ENCODE data around the gene ZNF341. TPM values are rescaled to one million over a fixed set of nuclear protein-coding genes. Genes with fewer than 3 reads are reported as not detected.

ZNF341 gene
- total and polyA plus RNA-seq, 9 of the 15 experiments (the other 6 are each of a cell fraction or from before 2014, with no cell fraction given), result 0.08 to 2.6 (median 1.0) TPM

- TF ChIP-seq ZBTB1 (CRISPR knock-in tag; IDR thresholded peaks at IDR 0.05; ENCODE audit: borderline replicate concordance, low read depth), result no peak
- TF ChIP-seq TRIM24 (IDR thresholded peaks at IDR 0.05), result no peak
- peak; percentile 64 for TF ChIP-seq BRD9 (IDR thresholded peaks at IDR 0.05; ENCODE audit: low read depth, partially characterized antibody)
- TF ChIP-seq CBX5 (IDR thresholded peaks at IDR 0.05; ENCODE audit: borderline replicate concordance, low read depth), result no peak
- TF ChIP-seq ZNF449 (CRISPR knock-in tag; IDR thresholded peaks at IDR 0.05), result no peak
- no peak for TF ChIP-seq PRDM10 (IDR thresholded peaks at IDR 0.05; ENCODE audit: partially characterized antibody)
- no peak for TF ChIP-seq EHMT2 (IDR thresholded peaks at IDR 0.05)
- TF ChIP-seq SAP30 (IDR thresholded peaks at IDR 0.05; ENCODE audit: borderline replicate concordance, insufficient read depth, low read depth, low read length, poor library complexity, severe bottlenecking), result peak; percentile 52
- TF ChIP-seq LEF1 (IDR thresholded peaks at IDR 0.05), result no peak
- peak; percentile 65 to 77; a peak in 2 of 4 replicates for TF ChIP-seq SIN3A (IDR thresholded peaks at IDR 0.05; ENCODE audit: borderline replicate concordance in 2 of 2, control insufficient read depth in 1 of 2, low read depth in 2 of 2, low read length in 2 of 2)
- no peak for TF ChIP-seq THAP12 (CRISPR knock-in tag; IDR thresholded peaks at IDR 0.05)
- TF ChIP-seq ZBTB7A (IDR thresholded peaks at IDR 0.05; ENCODE audit: borderline replicate concordance, control insufficient read depth, low read depth, low read length), result peak; percentile 94
- no peak for TF ChIP-seq NR4A1 (CRISPR knock-in tag; IDR thresholded peaks at IDR 0.05)
- TF ChIP-seq NR4A1 (tag; IDR thresholded peaks at IDR 0.05), result no peak
- no peak for TF ChIP-seq CBFA2T3 (IDR thresholded peaks at IDR 0.05)
- TF ChIP-seq MYNN (IDR thresholded peaks at IDR 0.05), result no peak
- TF ChIP-seq MYNN (CRISPR knock-in tag; IDR thresholded peaks at IDR 0.05), result no peak
- TF ChIP-seq JUND (IDR thresholded peaks at IDR 0.05; ENCODE audit: borderline replicate concordance, low read depth, low read length), result 0 out of 2 replicates have a peak, but pooled peaks have one; percentile 8
- TF ChIP-seq JUND (tag; IDR thresholded peaks at IDR 0.05; ENCODE audit: borderline replicate concordance, low read depth, low read length), result no peak
Measured at GRCh38 chr20:33685328-33686099, 46.3 kb upstream of the ZNF341 start (continued).

All from K562 (cell line).